ENCODE measurements around the gene IZUMO3. TPM values are rescaled to one million over a fixed set of nuclear protein-coding genes. Genes with fewer than 3 reads are reported as not detected.

The IZUMO3 gene
- total and polyA plus RNA-seq, 2 of the 8 experiments (the other 6 are each of a cell fraction or from before 2014, with no cell fraction given) = not detected

DNA sequence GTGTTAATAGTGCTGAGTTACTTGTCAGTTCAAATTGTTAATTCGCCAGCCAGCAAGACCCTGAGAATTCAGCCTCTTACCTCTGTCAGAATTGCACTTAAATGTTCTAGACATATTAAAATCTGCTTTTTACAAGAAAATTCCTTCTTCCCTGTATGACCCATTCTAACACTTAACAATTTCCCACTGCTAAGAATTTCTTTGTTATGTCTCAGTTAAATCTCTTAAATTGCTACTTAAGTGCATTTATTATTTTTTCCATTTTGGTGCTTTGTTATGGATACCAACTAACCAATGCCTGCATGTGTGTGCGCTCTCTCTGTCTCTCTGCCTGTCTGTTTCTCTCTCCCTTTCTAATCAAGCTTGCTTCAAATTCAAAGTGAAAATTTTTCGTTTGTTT is 44.9 kb downstream of the IZUMO3 start (continued):
- TF ChIP-seq CHD7 (IDR thresholded peaks at IDR 0.05; ENCODE audit: insufficient replicate concordance, low read length) = no peak
- TF ChIP-seq YY1 (IDR thresholded peaks at IDR 0.05; ENCODE audit: low read depth, low read length) = no peak
- TF ChIP-seq KDM1A (IDR thresholded peaks at IDR 0.05; ENCODE audit: borderline replicate concordance, low read length) = no peak
- TF ChIP-seq SUZ12 (IDR thresholded peaks at IDR 0.05; ENCODE audit: low read length) = no peak
- TF ChIP-seq CREB1 (IDR thresholded peaks at IDR 0.05) = no peak
- TF ChIP-seq TEAD4 (IDR thresholded peaks at IDR 0.05; ENCODE audit: low read depth, low read length) = no peak
- TF ChIP-seq E2F6 (IDR thresholded peaks at IDR 0.05) = no peak
- no peak for TF ChIP-seq RBBP5 (IDR thresholded peaks at IDR 0.05; ENCODE audit: borderline replicate concordance, low read depth, low read length)
